GM19035 (cell line): ENCODE measurements around the gene RNU1-3.
"Not testable (repeated sequence)": the region's sequence is repeated elsewhere in the genome, so short reads cannot be mapped to it uniquely, and the experiment has no call there.

Source experiments
- ATAC-seq: cut with Tn5 transposase; IDR thresholded peaks from one replicate; pipeline ENCODE4 v1.9.1; 2021; ENCODE audit not compliant: unreplicated experiment

The RNU1-3 gene

GRCh38 chr1:16639091-16640031 lies 27.4 kb downstream of the RNU1-3 start:
- not testable (repeated sequence) for ATAC-seq

DNA sequence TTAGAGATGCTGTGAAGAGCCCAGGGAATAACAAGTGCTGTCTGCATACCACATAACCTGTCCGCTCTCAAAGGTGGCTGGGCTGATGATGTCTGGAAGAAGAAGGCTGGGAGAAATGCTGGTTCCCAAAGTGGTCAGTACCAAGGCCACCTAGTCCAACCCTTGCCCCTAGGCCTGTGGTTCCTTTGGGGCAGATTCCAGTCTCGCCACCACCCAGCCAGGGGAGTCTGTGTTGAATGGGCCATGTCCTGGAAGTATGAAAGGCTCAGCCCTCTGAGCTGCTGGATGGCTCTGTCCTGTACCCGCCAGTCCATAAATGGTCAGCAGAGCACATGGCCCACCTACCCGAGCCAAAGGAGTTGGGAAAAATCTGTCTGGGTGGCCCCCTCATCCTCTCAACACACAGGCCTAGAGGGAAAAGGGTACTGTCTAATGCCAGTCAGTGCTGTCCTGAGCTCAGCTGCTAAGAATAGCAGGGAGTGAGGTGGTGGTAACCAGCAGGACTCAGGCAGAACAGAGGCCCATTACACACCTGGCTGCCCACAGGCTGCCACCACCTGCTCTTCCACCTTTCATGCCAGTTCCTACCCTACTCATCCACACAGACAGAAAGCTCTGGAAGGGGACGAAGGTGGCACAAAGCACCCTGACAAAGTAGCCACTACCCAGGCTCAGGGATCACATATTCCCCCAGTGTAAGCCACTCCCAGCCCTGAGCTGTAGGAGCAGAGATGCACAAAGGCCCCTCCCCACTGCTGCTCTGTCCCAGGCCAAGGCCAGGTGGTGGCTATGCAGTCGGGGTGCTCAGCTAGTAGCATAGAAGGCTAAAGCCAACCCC lies 28.6 kb downstream of the RNU1-3 start:
- ATAC-seq = not testable (repeated sequence)

GRCh38 chr1:16636551-16637195 lies 30.1 kb downstream of the RNU1-3 start:
- not testable (repeated sequence) for ATAC-seq

DNA sequence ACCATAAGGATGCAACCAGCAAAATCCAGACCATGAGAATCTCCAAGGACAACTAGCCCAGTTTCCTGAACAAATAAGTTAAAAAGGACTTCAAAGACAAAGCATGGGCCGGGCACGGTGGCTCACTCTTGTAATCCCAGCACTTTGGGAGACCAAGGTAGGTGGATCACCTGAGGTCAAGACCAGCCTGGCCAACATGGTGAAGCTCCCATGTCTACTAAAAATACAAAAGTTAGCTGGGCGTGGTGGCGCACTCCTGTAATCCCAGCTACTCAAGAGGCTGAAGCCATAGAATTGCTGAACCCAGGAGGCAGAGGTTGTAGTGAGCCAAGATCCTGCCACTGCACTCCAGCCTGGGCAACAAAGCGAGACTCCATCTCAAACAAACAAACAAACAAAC lies 30.8 kb downstream of the RNU1-3 start:
- ATAC-seq = not testable (repeated sequence)

- ATAC-seq = not testable (repeated sequence)
Observed at GRCh38 chr1:16633540-16634282, 33.0 kb downstream of the RNU1-3 start.

DNA sequence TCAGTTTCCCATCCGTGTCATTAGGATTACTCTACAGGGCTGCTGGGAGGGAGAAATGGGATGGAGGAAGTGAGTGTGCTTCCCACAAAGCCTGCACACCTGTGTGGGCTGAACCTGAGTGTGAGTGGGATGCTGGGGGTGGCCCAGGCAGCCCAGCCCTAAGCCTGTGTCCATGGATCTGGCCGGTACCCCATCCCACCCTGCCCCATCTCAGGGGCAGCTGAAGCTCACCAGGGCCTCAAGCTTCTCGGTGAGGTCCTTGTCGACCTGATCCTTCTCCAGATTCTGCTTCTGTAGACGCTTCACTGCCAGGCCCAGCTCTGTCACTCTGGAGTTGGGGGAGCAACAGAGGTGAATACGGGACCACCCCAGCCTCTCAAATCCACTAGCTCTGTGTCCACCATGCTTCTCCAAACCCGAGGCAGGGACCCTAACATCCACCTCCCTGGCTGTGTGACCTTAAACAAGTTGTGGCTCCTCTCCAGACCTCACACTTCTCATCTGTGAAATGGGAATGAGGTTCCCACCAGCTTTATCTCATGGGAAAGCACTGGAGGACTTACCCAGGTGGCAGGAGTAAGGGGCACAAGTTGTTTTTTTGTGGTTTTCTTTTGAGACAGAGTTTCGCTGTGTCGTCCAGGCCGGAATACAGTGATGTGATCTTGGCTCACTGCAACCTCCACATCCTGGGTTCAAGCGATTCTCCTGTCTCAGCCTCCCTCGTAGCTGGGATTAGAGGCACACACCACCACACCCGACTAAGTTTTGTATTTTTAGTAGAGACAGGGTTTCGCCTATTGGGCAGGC lies 34.5 kb downstream of the RNU1-3 start:
- ATAC-seq = not testable (repeated sequence)

DNA sequence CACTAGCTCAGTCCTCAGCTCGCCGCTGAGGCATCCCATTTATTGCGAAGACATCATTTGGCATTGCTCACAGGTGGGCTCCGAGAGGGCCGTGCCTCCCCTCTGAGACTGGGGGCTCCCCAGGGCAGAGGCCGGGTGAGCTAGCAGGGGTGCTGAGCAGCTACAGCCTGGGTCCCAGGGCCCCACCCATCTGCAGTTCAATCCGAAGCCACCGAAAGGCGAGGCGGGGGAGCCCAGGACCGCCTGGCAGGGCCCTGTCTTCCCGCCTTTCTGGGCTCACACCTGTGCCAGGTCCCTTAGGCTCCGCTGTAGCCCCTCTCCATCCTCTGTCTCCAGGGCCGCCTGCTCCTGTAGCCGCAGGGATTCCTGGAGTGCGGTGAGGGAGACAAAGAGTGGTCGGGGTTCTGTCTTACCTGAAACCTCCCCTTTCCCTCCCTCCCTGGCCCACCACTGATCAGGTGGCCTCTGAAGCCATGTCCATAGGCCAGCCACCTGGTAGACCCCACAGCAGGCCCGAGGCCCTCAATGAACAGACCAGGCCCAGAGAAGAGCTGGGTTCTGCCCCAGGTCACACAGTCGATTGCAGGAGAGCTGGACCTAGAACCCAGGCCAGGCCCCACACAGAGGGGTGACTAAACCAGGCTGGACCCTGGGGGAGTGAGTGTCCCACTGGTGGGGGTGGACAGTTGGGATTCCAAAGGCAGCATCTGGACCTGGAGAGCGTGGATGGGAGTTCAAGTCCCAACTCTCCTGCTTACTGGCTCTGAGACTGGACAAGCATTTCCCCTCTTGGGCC lies 35.3 kb downstream of the RNU1-3 start:
- ATAC-seq = no peak

GRCh38 chr1:16630661-16631247 lies 36.0 kb downstream of the RNU1-3 start:
- no peak for ATAC-seq

DNA sequence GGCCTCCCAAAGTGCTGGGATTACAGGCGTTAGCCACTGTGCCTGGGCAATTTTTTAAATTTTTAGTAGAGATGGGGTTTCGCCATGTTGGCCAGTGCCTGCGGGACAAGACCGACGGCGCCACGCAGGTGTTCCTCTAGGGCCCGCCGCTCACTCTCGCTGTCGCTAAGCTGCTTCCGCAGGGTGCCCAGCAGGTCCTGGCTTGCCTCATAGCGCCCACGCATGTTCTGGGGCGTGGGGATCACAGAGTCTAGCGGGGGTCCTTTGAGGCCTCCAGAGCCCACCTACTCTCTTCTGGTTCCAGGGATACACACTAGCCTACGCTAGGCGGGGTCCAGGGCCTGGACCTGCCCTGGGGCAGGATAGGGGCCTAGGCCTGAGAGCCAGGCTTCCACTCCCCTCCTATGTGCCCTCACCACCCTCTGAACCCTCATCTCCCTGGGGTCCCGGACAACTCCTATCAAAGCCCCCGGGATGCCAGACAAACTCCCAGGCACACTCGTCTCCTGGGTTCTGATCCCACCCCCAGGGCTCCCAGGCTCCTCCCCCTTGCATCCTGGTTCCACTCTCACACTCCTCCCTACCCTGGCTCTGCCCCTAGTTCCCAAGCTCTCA lies 36.7 kb downstream of the RNU1-3 start:
- not testable (repeated sequence) for ATAC-seq

GRCh38 chr1:16628361-16629111 lies 38.2 kb downstream of the RNU1-3 start:
- ATAC-seq = no peak

DNA sequence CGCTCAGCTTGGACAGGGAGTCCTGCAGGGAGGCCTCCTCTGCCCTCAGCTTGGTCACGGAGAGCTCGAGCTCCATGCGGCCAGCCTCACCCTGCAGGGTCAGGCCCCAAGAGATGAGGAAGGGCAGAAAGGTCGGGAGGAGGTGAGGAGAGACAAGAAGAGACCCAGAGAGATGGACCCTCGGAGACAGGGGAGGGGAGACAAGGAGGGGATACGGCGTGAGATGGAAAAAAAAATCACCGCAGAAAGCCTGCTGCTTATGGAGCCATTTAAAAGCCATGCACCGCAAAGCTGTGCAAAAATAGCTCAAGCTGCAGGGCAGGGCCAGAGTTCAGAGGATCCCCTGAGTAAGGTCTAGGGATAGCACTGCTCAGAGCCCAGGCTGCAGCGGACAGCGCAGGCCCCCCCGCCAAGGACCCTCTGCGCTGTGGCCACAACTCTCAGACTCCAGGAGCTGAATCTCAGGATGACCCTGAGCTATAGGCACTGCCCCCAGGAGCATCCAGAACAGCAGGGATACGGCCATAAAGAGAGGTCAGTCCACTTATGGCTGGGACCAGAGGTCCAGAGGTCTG lies 40.3 kb downstream of the RNU1-3 start:
- ATAC-seq = not testable (repeated sequence)

DNA sequence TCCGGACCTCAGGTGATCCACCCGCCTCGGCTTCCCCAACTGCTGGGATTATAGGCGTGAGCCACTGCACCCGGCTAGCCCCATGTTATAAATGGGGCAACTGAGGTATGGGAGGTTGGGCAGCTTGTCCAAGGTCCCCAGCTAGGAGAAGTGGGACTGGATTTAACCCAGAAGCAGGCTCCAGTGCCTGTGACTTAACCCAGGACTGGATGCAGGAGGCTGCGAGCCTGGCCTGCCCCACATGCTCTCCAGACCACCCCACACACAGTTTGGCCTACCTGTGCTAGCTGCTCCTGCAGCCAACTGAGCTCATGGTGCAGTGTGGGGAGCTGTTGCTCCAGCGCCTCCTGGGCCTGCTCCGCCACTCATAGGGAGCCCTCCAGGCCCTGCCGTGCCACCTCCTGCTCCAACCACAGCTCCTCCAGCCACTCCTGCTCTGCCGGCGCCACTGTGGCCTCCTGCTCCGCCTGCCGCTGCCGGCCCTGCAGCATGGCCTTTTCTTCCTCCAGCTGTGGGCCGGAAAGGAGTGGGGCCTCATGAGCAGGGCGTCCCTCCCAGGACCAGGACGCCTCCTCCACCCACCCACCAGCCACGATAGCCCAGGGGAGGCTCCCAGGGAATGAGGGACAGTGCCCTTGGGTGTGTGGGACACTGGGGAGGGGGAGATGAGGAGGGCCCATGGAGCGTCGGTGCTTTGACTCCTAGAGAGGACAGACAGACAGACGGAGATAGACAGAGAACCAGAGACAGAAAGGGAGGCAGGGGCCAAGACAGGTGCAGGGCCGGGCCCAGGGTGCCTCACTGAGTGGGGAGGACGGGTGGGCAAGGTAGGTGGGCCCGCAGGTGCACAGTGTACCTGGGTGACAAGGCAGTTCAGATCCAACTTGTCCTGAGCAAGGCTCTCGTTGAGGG lies 41.0 kb downstream of the RNU1-3 start:
- ATAC-seq = no peak

DNA sequence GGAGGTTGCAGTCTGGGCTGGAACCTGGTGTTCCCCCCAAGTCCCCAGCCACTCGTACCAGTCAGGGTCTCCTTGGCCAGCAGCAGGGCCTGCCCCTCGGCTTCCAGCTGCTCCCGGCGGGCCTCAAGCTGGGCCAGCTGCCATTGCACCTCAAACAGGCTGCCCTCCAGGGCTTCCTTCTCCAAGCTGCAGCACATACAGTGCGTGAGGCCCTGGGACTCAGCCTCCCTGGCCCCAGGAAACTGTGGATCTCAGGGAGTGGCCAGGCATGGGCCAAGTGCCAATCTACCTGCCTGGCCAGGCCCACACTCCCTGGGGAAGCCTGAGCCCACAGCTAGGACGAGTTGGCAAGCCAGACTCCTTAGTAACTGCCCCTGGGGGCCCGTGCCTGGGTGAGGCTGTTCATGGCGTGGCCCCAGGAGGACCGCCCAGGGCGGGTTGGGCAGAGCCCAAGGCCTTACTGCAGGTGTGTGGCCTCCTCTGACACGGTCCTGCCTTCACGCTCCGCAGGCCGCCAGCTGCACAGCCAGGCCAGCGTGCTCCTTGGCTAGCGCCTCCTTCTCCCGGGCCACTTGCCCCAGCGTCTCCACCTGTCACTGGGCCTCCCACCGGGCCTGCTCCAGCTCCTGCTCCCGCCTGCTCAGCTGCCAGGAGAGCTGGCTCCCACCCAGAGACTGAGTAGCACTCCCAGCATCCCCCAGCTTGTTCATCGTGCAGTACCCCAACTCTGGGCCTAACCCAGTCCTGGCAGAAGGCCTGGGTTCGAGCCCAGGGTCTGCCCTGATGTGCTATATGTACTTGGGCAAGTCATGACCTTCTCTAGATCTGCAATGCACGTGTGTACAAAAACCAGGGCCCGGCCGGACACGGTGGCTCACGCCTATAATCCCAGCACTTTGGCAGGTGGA lies 42.7 kb downstream of the RNU1-3 start:
- not testable (repeated sequence) for ATAC-seq

DNA sequence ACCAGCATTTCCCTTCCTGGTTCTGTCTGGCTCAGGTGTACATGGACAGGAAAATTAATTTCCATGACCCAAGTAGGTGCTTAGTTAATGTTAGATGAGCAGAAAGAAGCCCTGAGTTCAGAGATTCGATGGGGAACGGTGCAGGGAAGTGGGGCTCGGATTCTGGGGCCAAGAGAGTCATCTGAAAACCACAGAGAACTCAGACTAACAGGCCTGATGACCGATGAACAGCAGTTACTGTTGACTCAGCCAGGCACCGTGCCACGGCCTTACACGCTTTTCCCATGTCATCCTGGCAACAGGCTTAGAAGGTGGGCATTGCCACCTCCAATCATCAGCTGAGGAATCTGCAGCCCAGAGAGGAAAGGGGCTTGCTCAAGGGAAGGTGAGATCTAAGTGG lies 43.4 kb downstream of the RNU1-3 start:
- not testable (repeated sequence) for ATAC-seq
